ENCODE measurements around the gene PRKCB. TPM values are rescaled to one million over a fixed set of nuclear protein-coding genes. Genes with fewer than 3 reads are reported as not detected.
"Not testable (repeated sequence)": the region's sequence is repeated elsewhere in the genome, so short reads cannot be mapped to it uniquely, and the experiment has no call there.

PRKCB gene
- total and polyA plus RNA-seq, 9 donors = 0.38 to 5.0 (median 1.2) TPM

GRCh38 chr16:23907903-23908302 lies 72.1 kb downstream of the PRKCB start:
- H3K4me1 ChIP-seq (ENCODE audit: insufficient read depth) = no peaks in the 10 kb centered on the region
- H3K27ac ChIP-seq = no peak overlapping the region
- no peaks in the 10 kb centered on the region for H3K36me3 ChIP-seq
- intact Hi-C loops (cut with DNase I) = no loop called here
- no peak overlapping the region for H3K4me3 ChIP-seq
- DNase-seq = no peak
- no peaks in the 10 kb centered on the region for H3K27me3 ChIP-seq
- TF ChIP-seq CTCF (IDR thresholded peaks at IDR 0.05) (no peak), EP300 (IDR thresholded peaks at IDR 0.05) (no peak), POLR2A (IDR thresholded peaks at IDR 0.05) (no peak)
- no peaks in the 10 kb centered on the region for H3K9me3 ChIP-seq
- WGBS, 3 donors = 49 to 59% (median 56%) methylated on average over 7 of the region's 7 CpGs

GRCh38 chr16:23908790-23909189 lies 73.0 kb downstream of the PRKCB start:
- no peak for DNase-seq
- 84 to 90% (median 87%) methylated on average over 9 of the region's 9 CpGs for WGBS, 3 donors
- Histone ChIP-seq H3K9me3 (no peaks in the 10 kb centered on the region), H3K27ac (no peak overlapping the region), H3K36me3 (no peaks in the 10 kb centered on the region), H3K27me3 (no peaks in the 10 kb centered on the region), H3K4me1 (ENCODE audit: insufficient read depth) (no peaks in the 10 kb centered on the region), H3K4me3 (no peak overlapping the region)
- TF ChIP-seq POLR2A (IDR thresholded peaks at IDR 0.05) = no peak
- TF ChIP-seq EP300 (IDR thresholded peaks at IDR 0.05) = no peak
- no peak for TF ChIP-seq CTCF (IDR thresholded peaks at IDR 0.05)
- intact Hi-C loops (cut with DNase I) = no loop called here

GRCh38 chr16:23909792-23910418 lies 74.1 kb downstream of the PRKCB start:
- no peak overlapping the region for H3K27ac ChIP-seq
- H3K36me3 ChIP-seq = no peaks in the 10 kb centered on the region
- H3K4me1 ChIP-seq (ENCODE audit: insufficient read depth) = no peaks in the 10 kb centered on the region
- intact Hi-C loops (cut with DNase I) = no loop called here
- TF ChIP-seq POLR2A (IDR thresholded peaks at IDR 0.05) = no peak
- no peak for TF ChIP-seq EP300 (IDR thresholded peaks at IDR 0.05)
- TF ChIP-seq CTCF (IDR thresholded peaks at IDR 0.05) = no peak
- H3K4me3 ChIP-seq = no peak overlapping the region
- H3K27me3 ChIP-seq = no peaks in the 10 kb centered on the region
- DNase-seq = no peak
- 76 to 90% (median 86%) methylated on average over 8 of the region's 8 CpGs for WGBS, 3 donors
- no peaks in the 10 kb centered on the region for H3K9me3 ChIP-seq

- H3K9me3 ChIP-seq = no peaks in the 10 kb centered on the region
- H3K27me3 ChIP-seq = no peaks in the 10 kb centered on the region
- no peaks in the 10 kb centered on the region for H3K36me3 ChIP-seq
- intact Hi-C loops (cut with DNase I) = no loop called here
- 45 to 57% (median 54%) methylated on average over 6 of the region's 6 CpGs for WGBS, 3 donors
- DNase-seq = no peak
- H3K4me1 ChIP-seq (ENCODE audit: insufficient read depth) = no peaks in the 10 kb centered on the region
- no peak overlapping the region for H3K4me3 ChIP-seq
- TF ChIP-seq EP300 (IDR thresholded peaks at IDR 0.05) (no peak), POLR2A (IDR thresholded peaks at IDR 0.05) (no peak), CTCF (IDR thresholded peaks at IDR 0.05) (no peak)
- no peak overlapping the region for H3K27ac ChIP-seq
Measured at GRCh38 chr16:23914946-23915530, 79.3 kb downstream of the PRKCB start.

GRCh38 chr16:23916552-23916951 lies 80.8 kb downstream of the PRKCB start:
- DNase-seq; H3K27me3 ChIP-seq; H3K9me3 ChIP-seq; intact Hi-C loops (cut with DNase I); H3K4me1 ChIP-seq (ENCODE audit: insufficient read depth); H3K36me3 ChIP-seq; H3K27ac ChIP-seq; H3K4me3 ChIP-seq: not testable (repeated sequence)
- WGBS, 3 donors = 66 to 83% (median 67%) methylated on average over 1 of the region's 1 CpG

Data from ovary (tissue), 9 donors.